Astrocyte (in vitro differentiated cells and primary cell): ENCODE measurements around the gene RMRP.

ENCODE experiments used
- EZH2 ChIP-seq: IDR thresholded peaks from 2 replicates; pipeline ENCODE4 v1.6.1; 2012; ENCODE audit warnings: mild to moderate bottlenecking, low read length, inconsistent platforms; ENCODE audit not compliant: insufficient read depth
- TF ChIP-seq, protein P1 (sequence below): IDR thresholded peaks from 2 replicates; pipeline ENCODE4 v1.5.1; 2011; ENCODE audit warnings: low read depth, mild to moderate bottlenecking, inconsistent platforms, low read length, moderate library complexity; ENCODE audit not compliant: insufficient read depth

DNA sequence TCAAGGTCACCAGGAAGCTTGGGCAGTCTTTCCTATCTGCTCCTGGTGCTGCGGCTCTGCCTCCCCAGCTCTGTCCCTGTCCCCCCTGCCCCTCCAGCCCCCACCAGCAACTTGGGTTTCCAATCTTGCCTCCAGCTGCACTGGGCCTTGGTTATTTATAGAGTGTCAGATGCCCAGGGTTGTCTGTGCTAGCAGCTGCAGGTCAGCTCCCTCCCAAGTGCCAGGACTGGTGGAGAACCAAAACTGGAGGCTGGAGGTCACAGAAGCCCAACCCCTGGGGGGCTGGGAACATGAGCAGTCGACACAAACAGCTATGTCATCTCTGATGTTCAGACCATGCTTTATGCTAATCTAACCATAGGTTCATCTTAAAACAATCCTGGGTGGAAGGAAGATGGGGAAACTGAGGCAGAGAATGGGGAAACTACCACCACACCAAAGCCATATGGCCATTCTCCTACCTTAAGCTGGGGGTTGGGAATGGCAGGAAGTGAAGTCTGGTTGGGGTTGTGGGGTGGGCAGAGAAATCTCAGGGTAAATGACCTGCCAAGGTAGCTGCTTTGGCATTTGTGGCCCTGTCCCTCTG lies 30.2 kb upstream of the RMRP start:
- TF ChIP-seq, protein P1, sequence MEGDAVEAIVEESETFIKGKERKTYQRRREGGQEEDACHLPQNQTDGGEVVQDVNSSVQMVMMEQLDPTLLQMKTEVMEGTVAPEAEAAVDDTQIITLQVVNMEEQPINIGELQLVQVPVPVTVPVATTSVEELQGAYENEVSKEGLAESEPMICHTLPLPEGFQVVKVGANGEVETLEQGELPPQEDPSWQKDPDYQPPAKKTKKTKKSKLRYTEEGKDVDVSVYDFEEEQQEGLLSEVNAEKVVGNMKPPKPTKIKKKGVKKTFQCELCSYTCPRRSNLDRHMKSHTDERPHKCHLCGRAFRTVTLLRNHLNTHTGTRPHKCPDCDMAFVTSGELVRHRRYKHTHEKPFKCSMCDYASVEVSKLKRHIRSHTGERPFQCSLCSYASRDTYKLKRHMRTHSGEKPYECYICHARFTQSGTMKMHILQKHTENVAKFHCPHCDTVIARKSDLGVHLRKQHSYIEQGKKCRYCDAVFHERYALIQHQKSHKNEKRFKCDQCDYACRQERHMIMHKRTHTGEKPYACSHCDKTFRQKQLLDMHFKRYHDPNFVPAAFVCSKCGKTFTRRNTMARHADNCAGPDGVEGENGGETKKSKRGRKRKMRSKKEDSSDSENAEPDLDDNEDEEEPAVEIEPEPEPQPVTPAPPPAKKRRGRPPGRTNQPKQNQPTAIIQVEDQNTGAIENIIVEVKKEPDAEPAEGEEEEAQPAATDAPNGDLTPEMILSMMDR, result no peak
- TF ChIP-seq EZH2, result no peak
